HUES6 (cell line): Measurements from ENCODE around the gene TRPC4.

Source experiments
- H3K27ac ChIP-seq: 2 replicates; pipeline ENCODE4 v1.7.0; 2013; ENCODE audit warnings: low read depth, mild to moderate bottlenecking, low read length, inconsistent platforms
- H3K27me3 ChIP-seq: 2 replicates; pipeline ENCODE4 v1.6.1; 2013; ENCODE audit warnings: low read length; ENCODE audit not compliant: control insufficient read depth, insufficient read depth
- H3K36me3 ChIP-seq: 2 replicates; pipeline ENCODE4 v1.6.1; 2013; ENCODE audit warnings: low read length; ENCODE audit not compliant: control insufficient read depth, insufficient read depth
- H3K4me1 ChIP-seq: 2 replicates; pipeline ENCODE4 v1.6.1; 2013; ENCODE audit warnings: low read length; ENCODE audit not compliant: control insufficient read depth, insufficient read depth
- H3K4me3 ChIP-seq: 2 replicates; pipeline ENCODE4 v1.5.1; 2013; ENCODE audit warnings: low read depth, low read length
- H3K9ac ChIP-seq: one replicate; pipeline ENCODE4 v1.6.1; 2013; ENCODE audit warnings: mild to moderate bottlenecking, low read length
- H3K9me3 ChIP-seq: 2 replicates; pipeline ENCODE4 v1.6.1; 2013; ENCODE audit warnings: low read depth, low read length; ENCODE audit not compliant: control insufficient read depth, insufficient read depth

Gene TRPC4

GRCh38 chr13:37663724-37664123 is 205.8 kb downstream of the TRPC4 start:
- H3K36me3 ChIP-seq: no peaks in the 10 kb centered on the region
- H3K9ac ChIP-seq: no peak overlapping the region
- no peak overlapping the region for H3K4me3 ChIP-seq
- H3K9me3 ChIP-seq: no peaks in the 10 kb centered on the region
- H3K4me1 ChIP-seq: peaks cover 11% of the 10 kb centered on the region; the same call in 1 of the 2 replicates
- no peaks in the 10 kb centered on the region for H3K27me3 ChIP-seq
- H3K27ac ChIP-seq: no peak overlapping the region

GRCh38 chr13:37662624-37663023 is 206.9 kb downstream of the TRPC4 start:
- H3K27me3 ChIP-seq: no peaks in the 10 kb centered on the region
- H3K9ac ChIP-seq: no peak overlapping the region
- H3K4me3 ChIP-seq: no peak overlapping the region

DNA sequence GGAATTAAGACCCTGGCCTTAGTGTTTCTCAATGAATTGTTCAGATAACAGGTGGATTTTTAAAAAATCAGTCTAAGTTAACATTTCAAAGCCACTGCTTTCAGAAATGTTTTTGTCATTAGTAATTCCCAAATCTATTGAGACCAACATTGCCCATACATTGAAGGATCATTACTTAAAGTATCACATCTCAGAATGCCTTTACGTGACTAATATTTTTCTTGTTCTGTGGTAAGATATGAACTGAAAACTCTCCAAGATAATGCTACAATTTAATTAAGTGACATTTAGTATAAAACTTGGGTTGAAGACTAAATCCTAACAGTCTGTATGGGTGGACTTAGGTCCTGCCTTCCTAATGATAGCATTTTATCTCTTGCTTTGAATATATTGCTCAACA is 211.6 kb downstream of the TRPC4 start:
- H3K27me3 ChIP-seq: no peaks in the 10 kb centered on the region
- H3K4me3 ChIP-seq: no peak overlapping the region
- H3K9me3 ChIP-seq: no peaks in the 10 kb centered on the region
- no peaks in the 10 kb centered on the region for H3K4me1 ChIP-seq
- no peaks in the 10 kb centered on the region for H3K36me3 ChIP-seq
- H3K9ac ChIP-seq: no peak overlapping the region
- H3K27ac ChIP-seq: no peak overlapping the region

More at GRCh38 chr13:37662624-37663023, 206.9 kb downstream of the TRPC4 start:
- Histone ChIP-seq H3K9me3 (no peaks in the 10 kb centered on the region), H3K27ac (no peak overlapping the region), H3K4me1 (peaks cover 11% of the 10 kb centered on the region; the same call in 1 of the 2 replicates), H3K36me3 (no peaks in the 10 kb centered on the region)

- Histone ChIP-seq H3K36me3 (no peaks in the 10 kb centered on the region), H3K27me3 (no peaks in the 10 kb centered on the region), H3K27ac (no peak overlapping the region), H3K9ac (no peak overlapping the region), H3K4me3 (no peak overlapping the region), H3K4me1 (no peaks in the 10 kb centered on the region), H3K9me3 (no peaks in the 10 kb centered on the region)
These were observed 212.4 kb downstream of the TRPC4 start for GRCh38 chr13:37657134-37657533.

DNA sequence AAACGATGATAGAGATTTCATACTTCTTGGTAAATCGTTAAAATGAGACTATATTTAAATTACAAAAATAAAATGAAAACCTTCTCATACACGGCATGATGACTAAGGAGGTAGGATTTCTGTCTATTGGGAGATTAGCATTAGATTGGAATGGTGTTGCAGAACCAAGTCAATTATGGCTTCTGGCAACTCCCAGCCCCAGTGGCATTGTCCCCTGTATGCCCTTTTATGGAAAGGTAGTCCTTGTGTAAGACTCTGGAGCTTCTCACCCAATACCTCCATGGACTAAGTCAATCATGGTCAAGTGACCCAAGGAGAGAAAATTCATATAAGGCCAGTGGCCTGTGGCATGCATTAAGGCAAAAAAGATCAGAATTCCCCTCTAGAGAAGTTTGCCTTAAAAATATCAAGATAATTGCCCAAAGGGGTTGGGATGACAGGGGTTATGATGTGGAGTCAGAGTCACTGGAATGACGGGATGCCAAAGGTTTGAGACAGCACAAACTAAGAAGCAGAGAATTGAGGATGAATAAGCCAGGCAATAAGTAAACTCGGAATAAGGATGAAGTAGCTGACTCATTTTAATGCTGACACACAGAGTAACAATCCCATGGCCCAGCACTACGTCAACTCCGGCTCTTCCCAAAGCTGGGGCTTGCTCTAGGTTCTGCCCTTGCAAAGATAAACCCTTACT is 213.2 kb downstream of the TRPC4 start:
- no peak overlapping the region for H3K27ac ChIP-seq
- no peak overlapping the region for H3K4me3 ChIP-seq
- H3K4me1 ChIP-seq: no peaks in the 10 kb centered on the region
- H3K9ac ChIP-seq: no peak overlapping the region
- no peaks in the 10 kb centered on the region for H3K36me3 ChIP-seq
- H3K27me3 ChIP-seq: no peaks in the 10 kb centered on the region
- H3K9me3 ChIP-seq: no peaks in the 10 kb centered on the region

- H3K36me3 ChIP-seq: no peaks in the 10 kb centered on the region
- no peak overlapping the region for H3K4me3 ChIP-seq
- peaks cover under 1% of the 10 kb centered on the region; the same call in 1 of the 2 replicates for H3K4me1 ChIP-seq
- no peak overlapping the region for H3K9ac ChIP-seq
- H3K9me3 ChIP-seq: no peaks in the 10 kb centered on the region
- H3K27me3 ChIP-seq: no peaks in the 10 kb centered on the region
- no peak overlapping the region for H3K27ac ChIP-seq
These were observed 217.0 kb downstream of the TRPC4 start for GRCh38 chr13:37652596-37652995.

DNA sequence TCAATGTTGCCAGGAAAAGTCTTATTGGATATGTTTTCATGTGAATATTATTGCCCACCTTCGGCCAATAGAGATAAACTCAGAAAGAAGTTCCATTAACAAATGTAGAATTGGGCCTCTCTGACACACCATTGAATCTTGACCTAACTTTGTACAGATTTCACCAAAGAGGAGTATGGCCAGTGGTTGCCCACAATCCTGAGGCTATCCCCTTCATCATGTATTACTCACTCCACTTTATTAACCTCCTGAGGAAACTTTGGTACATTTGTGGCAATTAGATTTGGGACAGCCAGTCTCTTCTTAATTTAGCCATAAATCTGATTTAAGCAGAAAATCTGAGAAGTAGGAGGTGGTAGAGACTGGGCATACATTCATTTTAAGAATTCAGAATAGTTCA is 217.7 kb downstream of the TRPC4 start:
- Histone ChIP-seq H3K9me3 (no peaks in the 10 kb centered on the region), H3K4me1 (peaks cover 7% of the 10 kb centered on the region; the same call in 1 of the 2 replicates), H3K27ac (no peak overlapping the region), H3K36me3 (no peaks in the 10 kb centered on the region), H3K9ac (no peak overlapping the region), H3K27me3 (no peaks in the 10 kb centered on the region), H3K4me3 (no peak overlapping the region)

DNA sequence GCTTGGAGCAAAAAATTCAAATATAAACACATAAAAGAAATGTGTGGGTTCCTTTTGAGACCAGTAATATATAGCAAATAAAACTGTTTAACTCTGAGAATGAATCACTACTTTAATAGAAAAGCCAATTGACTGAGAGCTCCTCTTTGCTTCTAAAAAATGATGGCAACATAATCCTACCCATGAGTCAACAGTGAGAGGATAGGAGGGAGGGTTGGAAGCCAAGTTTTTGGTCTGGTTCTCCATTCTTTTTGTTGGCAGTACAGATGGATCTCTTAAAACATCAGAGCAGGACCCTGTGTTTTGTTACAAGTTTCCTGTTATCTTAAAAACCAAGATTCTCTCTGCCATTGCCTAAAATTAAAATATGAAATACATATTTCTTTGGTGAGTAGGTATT is 221.0 kb downstream of the TRPC4 start:
- Histone ChIP-seq H3K4me3 (no peak overlapping the region), H3K4me1 (peaks cover 21% of the 10 kb centered on the region), H3K9me3 (no peaks in the 10 kb centered on the region), H3K36me3 (no peaks in the 10 kb centered on the region), H3K9ac (no peak overlapping the region), H3K27ac (no peak overlapping the region), H3K27me3 (no peaks in the 10 kb centered on the region)

DNA sequence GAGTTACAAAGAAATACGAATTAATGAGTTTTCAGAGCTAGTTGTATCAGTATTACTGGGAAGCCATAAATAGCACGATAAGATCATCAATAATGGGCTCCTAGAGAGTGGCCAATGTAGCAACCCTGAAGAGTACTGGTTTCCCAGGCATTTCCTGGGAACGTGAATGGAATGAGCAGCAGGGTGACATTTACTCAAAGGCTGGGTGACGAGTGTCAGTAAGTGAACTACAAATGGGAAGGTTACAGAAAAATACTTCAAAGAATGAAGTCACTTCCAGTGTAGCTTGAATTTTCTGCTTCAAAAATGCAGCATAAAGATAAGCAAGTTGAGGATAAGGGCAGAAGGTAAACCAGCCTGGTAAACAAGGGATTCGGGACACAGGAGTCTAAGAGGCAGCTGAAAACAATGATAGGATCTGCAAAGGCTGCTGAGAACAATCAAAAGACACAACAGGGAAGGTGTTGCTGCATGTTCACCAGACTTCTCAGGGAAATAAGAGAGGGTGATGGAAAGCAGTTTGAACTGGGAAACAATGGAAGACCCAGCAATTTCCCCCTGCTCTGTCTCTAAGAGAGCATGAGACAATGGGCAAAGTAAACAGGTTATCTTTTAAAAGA is 222.4 kb downstream of the TRPC4 start:
- Histone ChIP-seq H3K27me3 (no peaks in the 10 kb centered on the region), H3K36me3 (no peaks in the 10 kb centered on the region), H3K9ac (no peak overlapping the region), H3K27ac (no peak overlapping the region; the same call in 1 of the 2 replicates), H3K4me1 (peaks cover 21% of the 10 kb centered on the region), H3K4me3 (no peak overlapping the region), H3K9me3 (no peaks in the 10 kb centered on the region)

GRCh38 chr13:37646531-37646930 is 223.0 kb downstream of the TRPC4 start:
- Histone ChIP-seq H3K27ac (no peak overlapping the region; the same call in 1 of the 2 replicates), H3K9me3 (no peaks in the 10 kb centered on the region), H3K9ac (no peak overlapping the region), H3K4me1 (peaks cover 21% of the 10 kb centered on the region), H3K36me3 (no peaks in the 10 kb centered on the region), H3K4me3 (no peak overlapping the region), H3K27me3 (no peaks in the 10 kb centered on the region)

- Histone ChIP-seq H3K36me3 (no peaks in the 10 kb centered on the region), H3K27ac (peak overlapping the region; percentile 64), H3K4me3 (peak overlapping the region; percentile 18; the same call in 1 of the 2 replicates), H3K9ac (peak overlapping the region; percentile 11), H3K27me3 (no peaks in the 10 kb centered on the region), H3K4me1 (peaks cover 21% of the 10 kb centered on the region), H3K9me3 (no peaks in the 10 kb centered on the region)
These were observed 224.3 kb downstream of the TRPC4 start for GRCh38 chr13:37645181-37645740.
